B cell (primary cell): ENCODE measurements around the gene CCL20. TPM values are rescaled to one million over a fixed set of nuclear protein-coding genes. Genes with fewer than 3 reads are reported as not detected.

Experiments
- ATAC-seq: fragments of 200-7000 bp; cut with Tn5 transposase; one replicate; pipeline ENCODE4 v1.10.0; 2021; ENCODE audit warnings: low read depth, mild to moderate bottlenecking, moderate number of reproducible peaks, moderate library complexity
- CTCF ChIA-PET: fragments of 350-600 bp; sonication (Branson Sonifier 250); formaldehyde crosslinking; loops from one replicate; lab custom pipeline; 2021; ENCODE audit warnings: antibody characterized with exemption, inconsistent platforms; lab: Charles Lee
- POLR2A ChIA-PET: fragments of 350-600 bp; sonication (Branson Sonifier 250); formaldehyde crosslinking; loops from one replicate; lab custom pipeline; 2021; ENCODE audit warnings: antibody characterized with exemption; lab: Charles Lee
- DNase-seq: peaks from one replicate; pipeline ENCODE4 v3.0.0; 2013
- H2AFZ ChIP-seq: 2 replicates; pipeline ENCODE4 v1.6.1; 2012; ENCODE audit warnings: mild to moderate bottlenecking, low read depth, low read length; ENCODE audit not compliant: insufficient read depth, poor library complexity, severe bottlenecking
- H3K27ac ChIP-seq, 2 donors: 1 replicate in 1 of 2; 2 replicates in 1 of 2; pipeline ENCODE4 v1.5.1; 2012 to 2013; ENCODE audit warnings: low read length in 2 of 2, mild to moderate bottlenecking in 2 of 2, moderate library complexity in 1 of 2
- H3K27me3 ChIP-seq, 4 experiments: fragments of 200-600 bp in 1 of 4; sonication (generic) in 1 of 4; replicated peaks in 1 of 4; 1 replicate in 2 of 4; 2 replicates in 2 of 4; pipeline versions ENCODE4 v1.6.1 to v1.7.0; 2013 to 2016; ENCODE audit warnings: low read length in 3 of 4, mild to moderate bottlenecking in 2 of 4, mixed read lengths in 1 of 4, moderate library complexity in 1 of 4; ENCODE audit not compliant: insufficient read depth in 4 of 4, control insufficient read depth in 3 of 4; ENCODE audit errors: control extremely low read depth in 1 of 4
- H3K36me3 ChIP-seq, 2 experiments: replicated peaks in 1 of 2; 1 replicate in 1 of 2; 2 replicates in 1 of 2; pipeline versions ENCODE4 v1.6.1 to v1.7.1; 2013; ENCODE audit warnings: low read length in 1 of 2; ENCODE audit not compliant: insufficient read depth in 2 of 2, control insufficient read depth in 1 of 2; ENCODE audit errors: control extremely low read depth in 1 of 2, extremely low read depth in 1 of 2
- H3K4me1 ChIP-seq, 2 donors: fragments of 200-600 bp in 1 of 2; sonication (generic) in 1 of 2; 1 replicate in 1 of 2; 2 replicates in 1 of 2; pipeline versions ENCODE4 v1.5.1 to v1.6.1; 2013 to 2017; ENCODE audit warnings: low read length in 2 of 2; ENCODE audit not compliant: control insufficient read depth in 2 of 2, insufficient read depth in 2 of 2
- H3K4me2 ChIP-seq: replicated peaks from 2 replicates; pipeline ENCODE3; 2012; ENCODE audit warnings: mild to moderate bottlenecking, low read depth, low read length; ENCODE audit not compliant: poor library complexity, severe bottlenecking
- H3K4me3 ChIP-seq, 5 experiments: fragments of 200-600 bp in 1 of 5; sonication (generic) in 1 of 5; 1 replicate in 3 of 5; 2 replicates in 2 of 5; pipeline versions ENCODE4 v1.5.1 to v1.7.0; 2011 to 2016; ENCODE audit warnings: low read length in 4 of 5, mild to moderate bottlenecking in 4 of 5, low read depth in 2 of 5, control low read depth in 1 of 5, moderate library complexity in 1 of 5; ENCODE audit not compliant: insufficient read depth in 1 of 5; ENCODE audit errors: control extremely low read depth in 1 of 5, extremely low read depth in 1 of 5
- H3K79me2 ChIP-seq: fragments of 200-600 bp; sonication (generic); one replicate; pipeline ENCODE4 v1.6.0; 2016; ENCODE audit warnings: low read length; ENCODE audit not compliant: control insufficient read depth, insufficient read depth
- H3K9ac ChIP-seq: fragments of 200-600 bp; sonication (generic); 2 replicates; pipeline ENCODE4 v1.6.1; 2017; ENCODE audit warnings: mild to moderate bottlenecking, low read length, moderate library complexity
- H3K9me3 ChIP-seq, 3 donors: one replicate each; pipeline versions ENCODE4 v1.6.1 to v1.7.1; 2013; ENCODE audit warnings: low read length in 2 of 3; ENCODE audit not compliant: control insufficient read depth in 2 of 3, insufficient read depth in 1 of 3; ENCODE audit errors: control extremely low read depth in 1 of 3
- H4K20me1 ChIP-seq: 2 replicates; pipeline ENCODE4 v1.6.0; 2012; ENCODE audit warnings: mild to moderate bottlenecking, low read length; ENCODE audit not compliant: insufficient read depth, control insufficient read depth, poor library complexity, severe bottlenecking
- H3K27ac Mint-ChIP-seq: one replicate; pipeline ENCODE4 v1.8.0; 2021; ENCODE audit warnings: mixed read lengths
- H3K27me3 Mint-ChIP-seq: one replicate; pipeline ENCODE4 v1.8.0; 2021; ENCODE audit warnings: mixed read lengths
- H3K4me1 Mint-ChIP-seq: one replicate; pipeline ENCODE4 v1.8.0; 2021; ENCODE audit warnings: mixed read lengths
- H3K4me3 Mint-ChIP-seq: one replicate; pipeline ENCODE4 v1.8.0; 2021; ENCODE audit warnings: mixed read lengths
- H3K9me3 Mint-ChIP-seq: one replicate; pipeline ENCODE4 v1.8.0; 2022; ENCODE audit warnings: mixed read lengths; ENCODE audit not compliant: insufficient read depth
- EZH2 ChIP-seq: IDR thresholded peaks from 2 replicates; pipeline ENCODE4 v1.6.1; 2012; ENCODE audit warnings: borderline replicate concordance, low read depth, mild to moderate bottlenecking, moderate library complexity, low read length; ENCODE audit not compliant: insufficient read depth, poor library complexity, severe bottlenecking
- WGBS: methylation state at CpG from one replicate; pipeline ENCODE4 v1.1.5; 2013; ENCODE audit warnings: missing lambda C conversion rate; ENCODE audit not compliant: insufficient coverage; 5-methylcytosine and 5-hydroxymethylcytosine counted together
- intact Hi-C: fragments of 100-400 bp; cut with micrococcal nuclease; formaldehyde crosslinking; loops from one replicate; pipeline ENCODE4 v1.10.0; 2022
- polyA plus RNA-seq: library from polyadenylated mRNA; depleted of rRNA; stranded (reverse); fragments of >200 nt; gene quantifications from 2 replicates; pipeline ENCODE4 v1.2.3, GENCODE V29; 2012
- total RNA-seq, 2 donors: library from RNA; stranded (reverse); fragments of 120-200 nt in 1 of 2; gene quantifications; 1 replicate in 1 of 2; 2 replicates in 1 of 2; pipeline versions ENCODE4 v1.2.3 to v1.2.4, GENCODE V29; 2013 to 2022
- TF ChIP-seq, protein P1 (sequence below): fragments of 200-600 bp; IDR thresholded peaks from one replicate; pipeline ENCODE4 v1.8.0; 2022; ENCODE audit warnings: antibody characterized with exemption, mild to moderate bottlenecking

Gene CCL20
- total and polyA plus RNA-seq, 2 donors (not counting 1 experiment from before 2014, with no cell fraction given), result 0.31 TPM; not detected in 1

DNA sequence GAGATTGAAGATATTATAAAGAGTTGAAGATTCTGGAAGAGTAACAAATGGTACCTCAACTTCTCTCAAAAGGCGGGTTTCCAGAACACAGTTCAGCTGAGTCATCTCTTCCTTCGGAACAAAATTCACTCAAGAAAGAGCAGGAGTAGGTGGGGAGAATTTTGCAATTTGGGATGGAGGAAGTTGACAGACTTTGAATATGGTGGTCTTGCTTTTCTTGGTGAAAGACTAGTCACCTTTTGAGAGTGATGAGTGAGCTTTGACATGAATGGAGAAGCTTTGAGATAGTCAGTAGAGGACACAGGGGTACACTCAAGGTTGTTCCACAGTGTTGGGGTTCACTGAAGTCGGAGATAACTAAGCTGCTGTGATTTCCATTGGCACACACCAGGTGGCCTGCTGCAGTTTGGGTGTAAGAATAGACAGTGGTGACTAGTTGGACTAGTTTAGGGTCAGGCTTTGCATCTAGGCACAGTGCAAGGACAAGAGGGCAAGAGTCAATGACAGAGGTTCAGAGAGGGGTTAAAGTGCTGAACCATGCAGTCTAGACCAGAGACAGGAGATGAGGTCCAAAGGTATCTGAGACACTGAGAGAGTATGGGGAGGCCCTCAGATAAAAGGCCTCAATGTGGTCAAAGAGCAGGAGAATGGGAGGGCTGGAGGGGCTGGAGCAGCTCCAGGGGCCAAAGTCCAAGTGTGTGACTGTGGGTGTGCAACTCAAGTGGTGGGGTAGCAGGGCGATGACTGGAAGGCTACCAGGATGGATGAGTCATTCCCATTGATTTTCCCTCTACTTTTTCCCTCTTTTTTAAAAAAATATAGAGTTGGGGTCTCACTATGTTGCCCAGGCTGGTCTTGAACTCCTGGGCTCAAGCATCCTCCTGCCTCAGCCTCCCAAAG lies 7.7 kb downstream of the CCL20 start:
- Histone ChIP-seq H3K4me1 (no peaks in the 10 kb centered on the region), H3K4me3 (no peak overlapping the region), H3K9ac (no peak overlapping the region), H3K27ac (no peak overlapping the region), H3K27me3 (no peaks in the 10 kb centered on the region), H3K4me2 (no peak overlapping the region), H3K9me3 (peaks cover 0 to 3% (median 0%) of the 10 kb centered on the region in 3 donors), H3K36me3 (no peaks in the 10 kb centered on the region), H3K79me2 (no peaks in the 10 kb centered on the region), H4K20me1 (no peaks in the 10 kb centered on the region), H2AFZ (no peak overlapping the region)
- Mint-ChIP-seq H3K4me3 (no peak overlapping the region), H3K9me3 (no peaks in the 10 kb centered on the region), H3K4me1 (no peaks in the 10 kb centered on the region), H3K27me3 (peaks cover 23% of the 10 kb centered on the region), H3K27ac (no peak overlapping the region)
- DNase-seq (no peak), ATAC-seq (no peak)
- WGBS, result 87% methylated on average over 2 of the region's 4 CpGs
- intact Hi-C loops, result no loop called here
- TF ChIP-seq, protein P1, sequence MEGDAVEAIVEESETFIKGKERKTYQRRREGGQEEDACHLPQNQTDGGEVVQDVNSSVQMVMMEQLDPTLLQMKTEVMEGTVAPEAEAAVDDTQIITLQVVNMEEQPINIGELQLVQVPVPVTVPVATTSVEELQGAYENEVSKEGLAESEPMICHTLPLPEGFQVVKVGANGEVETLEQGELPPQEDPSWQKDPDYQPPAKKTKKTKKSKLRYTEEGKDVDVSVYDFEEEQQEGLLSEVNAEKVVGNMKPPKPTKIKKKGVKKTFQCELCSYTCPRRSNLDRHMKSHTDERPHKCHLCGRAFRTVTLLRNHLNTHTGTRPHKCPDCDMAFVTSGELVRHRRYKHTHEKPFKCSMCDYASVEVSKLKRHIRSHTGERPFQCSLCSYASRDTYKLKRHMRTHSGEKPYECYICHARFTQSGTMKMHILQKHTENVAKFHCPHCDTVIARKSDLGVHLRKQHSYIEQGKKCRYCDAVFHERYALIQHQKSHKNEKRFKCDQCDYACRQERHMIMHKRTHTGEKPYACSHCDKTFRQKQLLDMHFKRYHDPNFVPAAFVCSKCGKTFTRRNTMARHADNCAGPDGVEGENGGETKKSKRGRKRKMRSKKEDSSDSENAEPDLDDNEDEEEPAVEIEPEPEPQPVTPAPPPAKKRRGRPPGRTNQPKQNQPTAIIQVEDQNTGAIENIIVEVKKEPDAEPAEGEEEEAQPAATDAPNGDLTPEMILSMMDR, result no peak
- no peak for TF ChIP-seq EZH2
- ChIA-PET CTCF (no interaction called here), POLR2A (no interaction called here)

DNA sequence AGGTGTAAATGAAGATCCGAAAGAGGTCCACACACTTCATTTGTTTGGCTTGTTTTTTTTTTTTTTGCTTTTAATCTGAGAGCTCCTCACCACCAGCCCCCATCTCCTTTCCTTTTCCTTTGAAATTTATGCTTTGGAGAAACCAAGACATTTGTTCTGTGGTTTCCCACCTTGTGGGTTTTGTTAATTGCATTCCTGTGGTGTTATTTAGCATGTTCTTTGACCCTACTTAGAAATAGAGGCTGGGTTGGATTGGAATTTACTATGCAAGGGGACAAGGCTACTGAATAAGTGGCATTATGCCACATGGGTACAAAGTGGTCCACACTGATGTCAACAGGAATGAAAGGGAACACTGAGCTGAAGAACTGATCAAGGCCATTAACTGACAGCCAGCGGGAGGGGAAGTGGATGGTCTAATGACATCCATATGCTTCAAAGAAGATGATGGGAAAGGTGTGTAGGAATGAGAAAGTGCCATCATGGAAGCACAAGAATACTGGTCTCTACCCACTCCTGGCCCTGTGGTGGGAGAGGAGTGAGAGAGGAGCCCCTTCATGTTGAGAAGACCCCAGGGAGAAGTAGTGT lies 8.9 kb downstream of the CCL20 start:
- H3K27ac Mint-ChIP-seq, result no peak overlapping the region
- H3K27me3 Mint-ChIP-seq, result peaks cover 26% of the 10 kb centered on the region
- no CpG with 5 or more reads among the region's 2 CpGs for WGBS
- H3K9me3 ChIP-seq, result peaks cover 0 to 3% (median 0%) of the 10 kb centered on the region in 3 donors
- no peaks in the 10 kb centered on the region for H3K36me3 ChIP-seq
- no peak overlapping the region for H3K27ac ChIP-seq
- ChIA-PET POLR2A (no interaction called here), CTCF (no interaction called here)
- no peak overlapping the region for H3K4me3 Mint-ChIP-seq
- no peak overlapping the region for H3K4me2 ChIP-seq
- ATAC-seq (no peak), DNase-seq (no peak)
- H3K9ac ChIP-seq, result no peak overlapping the region
- no peak overlapping the region for H2AFZ ChIP-seq
- H3K27me3 ChIP-seq, result no peaks in the 10 kb centered on the region
- no peaks in the 10 kb centered on the region for H3K4me1 Mint-ChIP-seq
- intact Hi-C loops, result no loop called here
- no peaks in the 10 kb centered on the region for H4K20me1 ChIP-seq
- no peak overlapping the region for H3K4me3 ChIP-seq
- no peaks in the 10 kb centered on the region for H3K9me3 Mint-ChIP-seq
- no peaks in the 10 kb centered on the region for H3K4me1 ChIP-seq
- H3K79me2 ChIP-seq, result no peaks in the 10 kb centered on the region
- TF ChIP-seq, protein P1, result no peak
- TF ChIP-seq EZH2, result no peak
